Endothelial cell of umbilical vein (primary cell): ENCODE data around the gene PHOSPHO1. TPM values are rescaled to one million over a fixed set of nuclear protein-coding genes. Genes with fewer than 3 reads are reported as not detected.

Experiments used
- BruUV-seq: library from RNA; stranded (reverse); fragments of 400-500 nt; replicated peaks from 2 replicates; lab custom pipeline; 2021; lab: Mats Ljungman, UMichigan
- CTCF ChIA-PET: fragments of 300-600, 350-600 bp; sonication (Branson Sonifier 250); formaldehyde crosslinking; loops from one replicate; lab custom pipeline; 2021; ENCODE audit warnings: antibody characterized with exemption, inconsistent platforms; lab: Charles Lee
- POLR2A ChIA-PET: fragments of 300-600, 350-600 bp; sonication (Branson Sonifier 250); formaldehyde crosslinking; loops from one replicate; lab custom pipeline; 2021; ENCODE audit warnings: antibody characterized with exemption, inconsistent platforms; lab: Charles Lee
- DNase-seq: peaks from one replicate; pipeline ENCODE4 v3.0.0-alpha.2; 2011; ENCODE audit warnings: low read depth, low spot score
- FAIRE-seq: peaks from 2 replicates; lab custom pipeline; 2011; peaks lifted over from hg19 to GRCh38; lab: Jason Lieb, UNC
- H2AFZ ChIP-seq: 2 replicates; pipeline ENCODE4 v1.6.0; 2012; ENCODE audit warnings: low read depth, low read length, control low read depth, inconsistent platforms
- H3K27ac ChIP-seq: 2 replicates; pipeline ENCODE4 v1.5.1; 2011; ENCODE audit warnings: low read depth, mild to moderate bottlenecking, control low read depth, low read length, moderate library complexity; ENCODE audit not compliant: insufficient read depth
- H3K27me3 ChIP-seq, 2 experiments: 2 replicates each; pipeline versions ENCODE4 v1.6.0 to v1.6.1; 2011; ENCODE audit warnings: low read length in 2 of 2, mixed read lengths in 1 of 2; ENCODE audit not compliant: control insufficient read depth in 2 of 2, insufficient read depth in 2 of 2
- H3K36me3 ChIP-seq, 2 experiments: 2 replicates in 1 of 2; 3 replicates in 1 of 2; pipeline ENCODE4 v1.5.1; 2011; ENCODE audit warnings: low read length in 2 of 2, mild to moderate bottlenecking in 1 of 2, moderate library complexity in 1 of 2; ENCODE audit not compliant: control insufficient read depth in 2 of 2, insufficient read depth in 2 of 2; ENCODE audit errors: extremely low read depth in 1 of 2
- H3K4me1 ChIP-seq: 3 replicates; pipeline ENCODE4 v1.5.1; 2011; ENCODE audit warnings: mild to moderate bottlenecking, low read length; ENCODE audit not compliant: control insufficient read depth, insufficient read depth; ENCODE audit errors: extremely low read depth
- H3K4me2 ChIP-seq: 2 replicates; pipeline ENCODE4 v1.6.1; 2011; ENCODE audit warnings: low read length, control low read depth, mixed read lengths; ENCODE audit not compliant: insufficient read depth
- H3K4me3 ChIP-seq, 3 experiments: fragments of 200-600 bp in 1 of 3; sonication (generic), shearing (Covaris generic) in 1 of 3; replicated peaks in 1 of 3; 2 replicates each; pipeline ENCODE4 v1.5.1; 2011 to 2016; ENCODE audit warnings: control low read depth in 3 of 3, low read length in 3 of 3, mild to moderate bottlenecking in 2 of 3, inconsistent platforms in 1 of 3, low read depth in 1 of 3, moderate library complexity in 1 of 3; ENCODE audit not compliant: insufficient read depth in 1 of 3
- H3K79me2 ChIP-seq: 2 replicates; pipeline ENCODE4 v1.6.0; 2012; ENCODE audit warnings: low read length, inconsistent platforms; ENCODE audit not compliant: control insufficient read depth, insufficient read depth
- H3K9ac ChIP-seq: replicated peaks from 2 replicates; pipeline ENCODE3; 2011; ENCODE audit warnings: low read length, control low read depth; ENCODE audit not compliant: insufficient read depth; ENCODE audit errors: extremely low read depth
- H3K9me1 ChIP-seq: replicated peaks from 3 replicates; pipeline ENCODE4 v1.6.0; 2011; ENCODE audit warnings: mild to moderate bottlenecking, low read length; ENCODE audit not compliant: control insufficient read depth, insufficient read depth; ENCODE audit errors: extremely low read depth
- H3K9me3 ChIP-seq: replicated peaks from 2 replicates; pipeline ENCODE4 v1.5.1; 2012; ENCODE audit warnings: low read length, inconsistent platforms; ENCODE audit not compliant: control insufficient read depth, insufficient read depth
- H4K20me1 ChIP-seq: replicated peaks from 2 replicates; pipeline ENCODE3; 2011; ENCODE audit warnings: mild to moderate bottlenecking, low read length; ENCODE audit not compliant: control insufficient read depth, insufficient read depth; ENCODE audit errors: extremely low read depth
- CTCF ChIP-seq, 2 donors: IDR thresholded peaks; 1 replicate in 1 of 2; 2 replicates in 1 of 2; pipeline ENCODE4 v1.5.1; 2011; ENCODE audit warnings: low read length in 2 of 2, mild to moderate bottlenecking in 2 of 2, moderate library complexity in 2 of 2, control low read depth in 1 of 2, inconsistent platforms in 1 of 2, low read depth in 1 of 2; ENCODE audit not compliant: insufficient read depth in 1 of 2; ENCODE audit errors: extremely low read depth in 1 of 2
- EZH2 ChIP-seq: IDR thresholded peaks from 2 replicates; pipeline ENCODE4 v1.6.1; 2012; ENCODE audit warnings: borderline replicate concordance, low read depth, mild to moderate bottlenecking, moderate library complexity, low read length, inconsistent platforms; ENCODE audit not compliant: severe bottlenecking
- FOS ChIP-seq: IDR thresholded peaks from 2 replicates; pipeline ENCODE4 v1.6.1; 2011; ENCODE audit warnings: mild to moderate bottlenecking, low read length, moderate library complexity, borderline replicate concordance; ENCODE audit not compliant: insufficient read depth
- GATA2 ChIP-seq: IDR thresholded peaks from 2 replicates; pipeline ENCODE4 v1.7.0; 2011; ENCODE audit warnings: low read depth, mild to moderate bottlenecking, moderate library complexity, mixed read lengths, low read length; ENCODE audit not compliant: insufficient read length, insufficient read depth
- JUN ChIP-seq: IDR thresholded peaks from 2 replicates; pipeline ENCODE4 v1.6.1; 2011; ENCODE audit warnings: borderline replicate concordance, low read depth; ENCODE audit not compliant: insufficient read length, insufficient read depth
- MYC ChIP-seq: IDR thresholded peaks from one replicate; pipeline ENCODE4 v1.6.1; 2011; ENCODE audit warnings: mild to moderate bottlenecking, low read depth, low read length
- POLR2A ChIP-seq: IDR thresholded peaks from 2 replicates; pipeline ENCODE4 v1.6.1; 2012; ENCODE audit warnings: low read depth, mild to moderate bottlenecking, control low read depth, low read length
- POLR2AphosphoS5 ChIP-seq: IDR thresholded peaks from 2 replicates; pipeline ENCODE4 v1.6.1; 2012; ENCODE audit warnings: low read depth, mild to moderate bottlenecking, control low read depth, low read length, moderate library complexity; ENCODE audit not compliant: insufficient read depth
- dilution Hi-C: fragments of 300-500 bp; cut with MboI; formaldehyde crosslinking; loops from one replicate; pipeline ENCODE4 v1.15.0; 2019; ENCODE audit warnings: low sequenced_read_pairs; ENCODE audit not compliant: extremely low pct_ligation_motif_present
- intact Hi-C: fragments of 100-400 bp; cut with micrococcal nuclease; formaldehyde crosslinking; loops from one replicate; pipeline ENCODE4 v1.10.0; 2022
- polyA plus RNA-seq, 4 experiments: library from polyadenylated mRNA; depleted of rRNA in 3 of 4; stranded (reverse) in 3 of 4; unstranded in 1 of 4; fragments of >200 nt; gene quantifications; 2 replicates each; pipeline versions ENCODE4 v1.2.1 to v1.2.3, GENCODE V29; 2011 to 2012; ENCODE audit warnings: missing spikeins in 1 of 4
- total RNA-seq: library from RNA; stranded (reverse); gene quantifications from 2 replicates; pipeline ENCODE4 v1.2.3, GENCODE V29; 2021
- TF ChIP-seq, protein P1 (sequence below): IDR thresholded peaks from 2 replicates; pipeline ENCODE4 v1.6.1; 2011; ENCODE audit not compliant: insufficient read depth, insufficient read length

Gene PHOSPHO1
- total and polyA plus RNA-seq, 2 donors (not counting 3 experiments of a cell fraction or from before 2014, with no cell fraction given), result 0.23 TPM; not detected in 1

DNA sequence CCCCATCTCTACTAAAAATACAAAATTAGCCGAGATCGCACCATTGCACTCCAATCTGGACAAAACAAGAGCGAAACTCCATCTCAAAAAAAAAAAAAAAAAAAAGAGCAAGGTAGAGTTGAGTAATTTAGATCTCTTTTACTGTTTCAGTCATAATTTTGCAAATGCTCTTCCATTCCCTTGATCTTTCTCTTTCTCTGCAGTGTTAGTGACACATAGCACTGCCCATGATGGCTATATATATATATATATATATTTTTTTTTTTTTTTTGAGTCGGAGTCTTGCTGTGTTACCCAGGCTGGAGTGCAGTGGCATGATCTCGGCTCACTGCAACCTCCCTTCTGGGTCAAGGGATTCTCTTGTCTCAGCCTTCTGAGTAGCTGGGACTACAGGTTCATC is 12.2 kb upstream of the PHOSPHO1 start:
- no peaks in the 10 kb centered on the region for H3K79me2 ChIP-seq
- no peak overlapping the region for H3K4me2 ChIP-seq
- CTCF ChIA-PET, result interaction anchor here (2.7 kb wide), 1 partner anchor 48 kb away, joined by 12 read pairs; no protein-coding TSS in a partner anchor
- no peaks in the 10 kb centered on the region for H3K27me3 ChIP-seq
- no peaks in the 10 kb centered on the region for H4K20me1 ChIP-seq
- H2AFZ ChIP-seq, result no peak overlapping the region
- H3K27ac ChIP-seq, result no peak overlapping the region
- POLR2A ChIA-PET, result no interaction called here
- DNase-seq (no peak), FAIRE-seq (no peak)
- intact Hi-C loops, result no loop called here
- H3K9me1 ChIP-seq, result no peaks in the 10 kb centered on the region
- no peak overlapping the region for H3K4me3 ChIP-seq
- no peaks in the 10 kb centered on the region for H3K4me1 ChIP-seq
- no TSS peak for BruUV-seq
- H3K9ac ChIP-seq, result no peak overlapping the region
- no peaks in the 10 kb centered on the region for H3K36me3 ChIP-seq
- TF ChIP-seq FOS (no peak), POLR2A (no peak), POLR2AphosphoS5 (no peak), CTCF (IDR thresholded peaks at IDR 0.05; ENCODE audit: extremely low read depth in 1 of 2, insufficient read depth in 1 of 2, low read depth in 1 of 2, low read length in 2 of 2) (no peak), EZH2 (no peak), GATA2 (no peak), JUN (no peak), MYC (no peak)
- TF ChIP-seq, protein P1, sequence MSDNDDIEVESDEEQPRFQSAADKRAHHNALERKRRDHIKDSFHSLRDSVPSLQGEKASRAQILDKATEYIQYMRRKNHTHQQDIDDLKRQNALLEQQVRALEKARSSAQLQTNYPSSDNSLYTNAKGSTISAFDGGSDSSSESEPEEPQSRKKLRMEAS, result no peak
- no peaks in the 10 kb centered on the region for H3K9me3 ChIP-seq
- dilution Hi-C loops, result no loop called here
